ENCODE measurements around the gene MICAL3. TPM values are rescaled to one million over a fixed set of nuclear protein-coding genes. Genes with fewer than 3 reads are reported as not detected.

Gene MICAL3
- total and polyA plus RNA-seq, 2 of the 8 experiments (the other 6 are each of a cell fraction or from before 2014, with no cell fraction given) = 8.3 to 41.8 TPM

DNA sequence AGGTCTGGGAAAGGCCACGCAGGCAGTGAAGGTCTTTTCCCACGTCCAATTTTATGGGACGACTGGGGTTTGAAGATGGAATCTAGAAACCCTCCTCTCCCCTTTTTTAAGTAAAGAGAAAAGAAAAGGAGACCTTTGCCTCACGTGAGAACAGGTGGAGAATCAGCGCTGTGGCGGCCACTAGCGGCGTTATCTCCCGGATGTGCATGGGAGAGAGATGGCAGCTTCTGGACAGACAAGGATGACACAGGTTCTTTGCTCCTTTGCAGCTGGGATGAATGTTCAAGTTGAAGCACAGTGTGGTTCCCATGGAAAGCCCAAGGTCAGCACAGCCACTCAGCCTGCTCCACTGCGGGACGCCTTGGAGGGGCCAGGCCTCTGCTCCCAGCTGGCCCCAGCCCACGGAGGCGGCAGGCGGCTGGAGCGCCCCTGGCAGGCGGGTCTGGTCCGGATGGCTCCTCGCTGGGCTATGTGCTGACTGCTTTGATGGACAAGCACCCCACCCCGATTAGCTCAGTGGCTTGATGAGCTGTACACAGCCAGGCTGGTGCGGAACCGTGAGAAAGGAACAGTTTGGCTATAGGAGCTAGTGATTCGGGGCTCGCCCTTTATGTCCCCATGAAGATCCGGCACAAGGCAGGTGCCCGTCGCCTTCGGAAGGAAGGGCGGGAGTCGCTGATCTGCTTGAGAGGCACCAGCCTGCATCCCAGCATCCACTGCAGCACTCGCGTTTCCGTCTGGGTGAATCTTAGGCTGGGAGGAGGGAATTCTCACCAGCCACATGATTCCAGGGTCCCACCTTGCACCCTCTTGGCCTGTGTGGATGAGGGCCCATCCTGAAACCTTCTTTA is 235.6 kb downstream of the MICAL3 start:
- no peak overlapping the region for H2BK20ac ChIP-seq (ENCODE audit: low read length)
- H4K8ac ChIP-seq (ENCODE audit: extremely low read depth, insufficient read depth, low read length) = no peak overlapping the region; the same call in 1 of the 2 replicates
- TF ChIP-seq ASH2L (IDR thresholded peaks at IDR 0.05; ENCODE audit: low read length) (no peak), CTCF (IDR thresholded peaks at IDR 0.05; ENCODE audit: control extremely low read depth in 1 of 3, insufficient read depth in 1 of 3, low read depth in 1 of 3, low read length in 3 of 3) (peak; percentile 4 to 37 (median 32); a peak in 3 of 4 replicates)
- H3K27ac ChIP-seq (ENCODE audit: low read depth, low read length) = no peak overlapping the region
- H3K4me2 ChIP-seq (ENCODE audit: insufficient read depth in 1 of 2, low read depth in 2 of 2, low read length in 2 of 2) = no peak overlapping the region
- H3K14ac ChIP-seq (ENCODE audit: insufficient read length) = no peak overlapping the region
- no peak overlapping the region for H4K5ac ChIP-seq (ENCODE audit: insufficient read length, low read depth, low read length)
- H4K91ac ChIP-seq (replicated peaks; ENCODE audit: insufficient read length, low read length) = no peak overlapping the region
- ChIA-PET CTCF (ENCODE audit: partially characterized antibody) (interaction anchor here (0.9 to 10.7 kb wide), 14 partner anchors 10 to 294 kb away, joined by 3 to 174 read pairs (median 20); partner anchors contain the start of gene BID), POLR2A (ENCODE audit: partially characterized antibody) (interaction anchor here (6.3 kb wide), 1 partner anchor 15 kb away, joined by 38 read pairs; the partner anchor contains the start of gene BID)
- H3K4me1 ChIP-seq (replicated peaks in 1 of 4; ENCODE audit: control insufficient read depth in 3 of 4, insufficient read depth in 4 of 4, low read length in 3 of 4) = peaks cover 0 to 5% (median 0%) of the 10 kb centered on the region in 4 experiments; a peak in 1 of 7 replicates
- H3K4me3 ChIP-seq (ENCODE audit: extremely low read depth in 1 of 4, insufficient read depth in 2 of 4, low read depth in 3 of 4, low read length in 4 of 4) = no peak overlapping the region
- no peak for FAIRE-seq
- H2BK12ac ChIP-seq (ENCODE audit: low read depth, low read length) = no peak overlapping the region
- 81% methylated on average over 32 of the region's 32 CpGs; no CpG with 5 or more reads in 1 of the 2 experiments for WGBS, 2 experiments (ENCODE audit: extremely low coverage in 1 of 2, insufficient coverage in 1 of 2, insufficient read length in 1 of 2, insufficient replicate concordance in 2 of 2, low coverage in 1 of 2, low lambda C conversion rate in 2 of 2, missing lambda C conversion rate in 1 of 2)
- H3K36me3 ChIP-seq (ENCODE audit: control insufficient read depth in 2 of 4, insufficient read depth in 4 of 4, low read length in 3 of 4) = no peaks in the 10 kb centered on the region
- no peak overlapping the region for H3K4ac ChIP-seq (replicated peaks; ENCODE audit: insufficient read length, low read depth, low read length)
- no peak overlapping the region for H2AFZ ChIP-seq (ENCODE audit: low read length)
- no peak overlapping the region for H3K56ac ChIP-seq (replicated peaks; ENCODE audit: insufficient read length, low read depth, low read length)
- DNase-seq (ENCODE audit: low read depth in 1 of 2, low spot score in 2 of 2) = no peak
- no peaks in the 10 kb centered on the region for H4K20me1 ChIP-seq (replicated peaks in 1 of 2; ENCODE audit: control insufficient read depth in 1 of 2, insufficient read depth in 2 of 2, low read length in 2 of 2)
- no peaks in the 10 kb centered on the region for H3K79me2 ChIP-seq (ENCODE audit: control insufficient read depth in 1 of 2, insufficient read depth in 2 of 2, low read length in 2 of 2)
- no peak overlapping the region for H3K18ac ChIP-seq (ENCODE audit: extremely low read depth, low read length)
- no peak overlapping the region for H2AK5ac ChIP-seq (ENCODE audit: low read depth, low read length)
- H3K27me3 ChIP-seq (replicated peaks in 1 of 4; ENCODE audit: control insufficient read depth in 3 of 4, extremely low read depth in 1 of 4, insufficient read depth in 3 of 4, low read length in 3 of 4) = no peaks in the 10 kb centered on the region
- no peak overlapping the region for H3K23ac ChIP-seq (ENCODE audit: insufficient read length)
- H3K9me3 ChIP-seq (ENCODE audit: insufficient read depth in 2 of 2, low read depth in 1 of 2, low read length in 1 of 2) = no peaks in the 10 kb centered on the region
- no peak overlapping the region for H3K9ac ChIP-seq (replicated peaks in 1 of 4; ENCODE audit: extremely low read depth in 1 of 4, low read depth in 3 of 4, low read length in 3 of 4)
- no peaks in the 10 kb centered on the region for H3K23me2 ChIP-seq (ENCODE audit: low read depth, low read length)
- H3K79me1 ChIP-seq (ENCODE audit: low read depth, low read length) = no peaks in the 10 kb centered on the region; the same call in 1 of the 2 replicates
- no peak overlapping the region; the same call in 1 of the 2 replicates for H2BK5ac ChIP-seq (ENCODE audit: low read depth, low read length)
- no peak overlapping the region; the same call in 1 of the 2 replicates for H2BK15ac ChIP-seq (ENCODE audit: low read length)
- H2BK120ac ChIP-seq (replicated peaks; ENCODE audit: low read depth, low read length) = no peak overlapping the region
